A673 (cell line): ENCODE results near the gene ACE.

Experiments
- CTCF ChIP-seq: fragments of 300-800, 200-600 bp; sonication (generic); conservative IDR thresholded peaks from 2 replicates; pipeline ENCODE4 v1.5.1; 2017; ENCODE audit warnings: low read depth, mild to moderate bottlenecking, antibody characterized with exemption, low read length, moderate library complexity, mixed read lengths
- EZH2 ChIP-seq: fragments of 200-600 bp; sonication (generic); IDR thresholded peaks from 2 replicates; pipeline ENCODE4 v1.6.1; 2017; ENCODE audit warnings: borderline replicate concordance, low read depth, mild to moderate bottlenecking, mixed read lengths, antibody characterized with exemption, low read length; ENCODE audit not compliant: poor library complexity, severe bottlenecking

GRCh38 chr17:63494300-63494928 is 17.6 kb downstream of the ACE start:
- no peak for TF ChIP-seq CTCF
- no peak for TF ChIP-seq EZH2
